Prostate gland (tissue), 2 donors: Measurements from ENCODE around the gene MICALL2. TPM values are rescaled to one million over a fixed set of nuclear protein-coding genes. Genes with fewer than 3 reads are reported as not detected.

Experiments used
- DNase-seq: peaks from one replicate; pipeline ENCODE4 v3.0.0-alpha.2; 2019; ENCODE audit warnings: low spot score
- H3K27ac ChIP-seq, 2 donors: fragments of 200-600 bp; sonication (generic); 2 replicates each; pipeline ENCODE4 v1.5.1; 2017 to 2019
- H3K27me3 ChIP-seq: fragments of 200-600 bp; sonication (generic); replicated peaks from 2 replicates; pipeline ENCODE4 v1.5.1; 2019; ENCODE audit not compliant: insufficient read depth
- H3K36me3 ChIP-seq, 2 donors: fragments of 200-600 bp; sonication (generic); 1 replicate in 1 of 2; 2 replicates in 1 of 2; pipeline versions ENCODE4 v1.5.1 to v1.8.1; 2017 to 2019
- H3K4me1 ChIP-seq: fragments of 200-600 bp; sonication (generic); replicated peaks from 2 replicates; pipeline ENCODE4 v1.5.1; 2019
- H3K4me3 ChIP-seq, 2 donors: fragments of 200-600 bp; sonication (generic); 2 replicates each; pipeline ENCODE4 v1.5.1; 2017 to 2019
- H3K9me3 ChIP-seq: fragments of 200-600 bp; sonication (generic); 2 replicates; pipeline ENCODE4 v1.5.1; 2017
- POLR2A ChIP-seq: fragments of 450-650 bp; IDR thresholded peaks from one replicate; pipeline ENCODE4 v1.6.1; 2016; ENCODE audit warnings: antibody characterized with exemption, mild to moderate bottlenecking
- POLR2AphosphoS5 ChIP-seq: sonication (generic); formaldehyde crosslinking; IDR thresholded peaks from one replicate; pipeline ENCODE4 v1.6.1; 2017; ENCODE audit warnings: antibody characterized with exemption
- WGBS: methylation state at CpG from one replicate; pipeline ENCODE4 v1.1.5; 2018; 5-methylcytosine and 5-hydroxymethylcytosine counted together
- intact Hi-C: fragments of 100-400 bp; cut with DNase I; formaldehyde crosslinking; loops from one replicate; pipeline ENCODE4 v1.14.2; 2022
- total RNA-seq, 2 donors: library from RNA; depleted of rRNA; stranded (reverse); fragments of >200 nt; gene quantifications; one replicate each; pipeline ENCODE4 v1.1.0, GENCODE V29; 2016
- TF ChIP-seq, protein P1 (sequence below), 4 experiments: fragments of 200-600 bp in 2 of 4; fragments of 450-650 bp in 2 of 4; sonication (generic) in 2 of 4; IDR thresholded peaks; 1 replicate in 3 of 4; 2 replicates in 1 of 4; pipeline ENCODE4 v1.5.1; 2016 to 2019; ENCODE audit warnings: antibody characterized with exemption in 4 of 4, mild to moderate bottlenecking in 2 of 4, moderate library complexity in 2 of 4

Gene MICALL2
- total RNA-seq, 2 donors from 2014 or later, result 31.1 to 42.0 TPM

DNA sequence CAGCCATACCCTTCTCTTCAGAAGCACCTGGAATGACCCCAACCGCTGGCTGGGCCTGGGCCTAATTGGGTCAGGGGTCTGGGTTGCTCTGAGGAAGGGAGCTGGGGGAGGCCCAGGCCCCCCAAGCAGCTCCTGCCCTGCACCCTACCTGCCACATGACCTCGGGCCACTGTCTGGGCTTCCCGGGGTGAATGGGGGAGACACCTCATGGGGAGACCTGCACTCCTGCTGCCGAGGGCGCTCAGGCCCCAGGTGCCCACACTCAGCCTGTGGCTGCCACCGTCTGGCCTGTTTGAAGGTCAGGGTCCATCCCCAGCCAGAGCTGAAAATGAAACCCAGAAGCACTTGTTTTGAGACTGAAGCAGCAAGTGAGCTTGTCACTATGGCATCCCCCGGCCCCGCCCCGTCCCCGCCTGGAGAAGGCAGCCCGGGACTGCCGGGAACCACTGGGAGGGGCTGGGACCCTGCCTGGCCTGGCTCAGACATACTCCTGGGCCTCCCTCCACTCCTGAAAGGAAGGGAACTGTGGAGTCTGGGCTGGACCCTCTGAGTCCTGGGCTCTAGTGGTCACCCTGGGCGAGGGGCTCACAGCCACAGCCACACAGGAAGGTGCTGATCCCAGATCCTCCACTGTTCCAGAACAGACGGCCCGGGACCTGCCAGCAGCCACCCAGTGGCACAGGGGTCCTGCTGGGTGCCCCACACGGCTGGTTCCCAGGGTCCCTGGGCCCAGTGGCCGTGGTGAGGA, 7.4 kb upstream of the MICALL2 start:
- Histone ChIP-seq H3K27me3 (no peaks in the 10 kb centered on the region), H3K27ac (peak overlapping the region; percentile 27 to 58), H3K4me3 (no peak overlapping the region), H3K4me1 (peaks cover 4% of the 10 kb centered on the region), H3K36me3 (peaks cover 4 to 15% of the 10 kb centered on the region in 2 donors), H3K9me3 (no peaks in the 10 kb centered on the region)
- DNase-seq, result peak; percentile 50
- WGBS, result 30% methylated on average over 15 of the region's 17 CpGs
- intact Hi-C loops, result no loop called here
- peak; percentile 18 for TF ChIP-seq POLR2A
- TF ChIP-seq, protein P1, sequence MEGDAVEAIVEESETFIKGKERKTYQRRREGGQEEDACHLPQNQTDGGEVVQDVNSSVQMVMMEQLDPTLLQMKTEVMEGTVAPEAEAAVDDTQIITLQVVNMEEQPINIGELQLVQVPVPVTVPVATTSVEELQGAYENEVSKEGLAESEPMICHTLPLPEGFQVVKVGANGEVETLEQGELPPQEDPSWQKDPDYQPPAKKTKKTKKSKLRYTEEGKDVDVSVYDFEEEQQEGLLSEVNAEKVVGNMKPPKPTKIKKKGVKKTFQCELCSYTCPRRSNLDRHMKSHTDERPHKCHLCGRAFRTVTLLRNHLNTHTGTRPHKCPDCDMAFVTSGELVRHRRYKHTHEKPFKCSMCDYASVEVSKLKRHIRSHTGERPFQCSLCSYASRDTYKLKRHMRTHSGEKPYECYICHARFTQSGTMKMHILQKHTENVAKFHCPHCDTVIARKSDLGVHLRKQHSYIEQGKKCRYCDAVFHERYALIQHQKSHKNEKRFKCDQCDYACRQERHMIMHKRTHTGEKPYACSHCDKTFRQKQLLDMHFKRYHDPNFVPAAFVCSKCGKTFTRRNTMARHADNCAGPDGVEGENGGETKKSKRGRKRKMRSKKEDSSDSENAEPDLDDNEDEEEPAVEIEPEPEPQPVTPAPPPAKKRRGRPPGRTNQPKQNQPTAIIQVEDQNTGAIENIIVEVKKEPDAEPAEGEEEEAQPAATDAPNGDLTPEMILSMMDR (IDR thresholded peaks at IDR 0.05), result no peak
- TF ChIP-seq POLR2AphosphoS5, result peak; percentile 43

DNA sequence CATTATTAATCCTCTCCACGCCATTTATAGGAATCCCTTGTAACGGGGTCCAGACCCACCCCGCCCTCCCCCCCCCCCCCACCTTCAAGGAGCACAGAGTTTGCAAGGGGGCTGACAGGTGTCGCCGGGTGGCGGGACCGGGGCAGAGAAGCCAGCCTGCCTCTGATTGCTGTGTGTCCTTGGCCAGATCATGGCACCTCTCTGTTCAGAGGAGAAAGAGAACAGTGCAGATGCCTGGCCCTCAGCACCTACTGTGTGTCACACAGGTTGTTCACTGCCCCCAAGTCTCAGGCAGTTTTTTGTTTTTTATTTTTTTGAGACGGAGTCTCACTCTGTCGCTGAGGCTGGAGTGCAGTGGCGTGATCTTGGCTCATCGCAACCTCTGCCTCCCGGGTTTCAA, 5.4 kb upstream of the MICALL2 start:
- 71% methylated on average over 12 of the region's 12 CpGs for WGBS
- Histone ChIP-seq H3K27ac (no peak overlapping the region), H3K36me3 (no peaks in the 10 kb centered on the region), H3K4me1 (peaks cover 8% of the 10 kb centered on the region), H3K4me3 (no peak overlapping the region), H3K9me3 (no peaks in the 10 kb centered on the region), H3K27me3 (no peaks in the 10 kb centered on the region)
- DNase-seq, result no peak
- TF ChIP-seq, protein P1 (IDR thresholded peaks at IDR 0.05), result no peak
- TF ChIP-seq POLR2A (no peak), POLR2AphosphoS5 (no peak)
- intact Hi-C loops, result loop anchor here (5.0 kb wide), 1 partner anchor 73 kb away; no protein-coding TSS in a partner anchor

DNA sequence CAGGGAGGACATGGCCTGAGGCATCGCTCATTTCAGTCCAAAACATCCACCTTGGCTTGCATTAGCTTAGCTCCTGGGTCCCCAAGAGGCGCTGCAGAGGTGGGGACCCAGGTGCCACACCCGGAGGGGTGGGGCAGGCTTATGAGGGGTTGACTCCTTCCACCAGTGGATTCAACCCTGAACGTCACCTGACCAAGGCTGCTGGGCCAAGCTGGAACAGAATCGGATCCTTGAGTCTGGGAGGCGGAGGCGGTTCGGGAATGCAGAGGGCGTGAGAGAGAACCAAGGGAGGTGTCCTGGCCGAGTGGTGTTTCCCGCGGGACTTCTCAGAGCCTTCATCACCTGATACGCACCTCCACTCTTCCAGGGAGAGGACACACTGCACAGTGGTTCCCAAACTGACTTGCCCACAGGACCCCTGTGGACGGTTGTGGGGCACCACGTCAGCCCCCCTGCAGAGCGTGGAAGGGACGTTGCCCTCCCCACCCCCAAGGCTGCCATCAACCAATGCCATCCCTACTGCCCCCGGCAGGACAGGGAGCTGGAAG, 4.5 kb upstream of the MICALL2 start:
- Histone ChIP-seq H3K27ac (no peak overlapping the region), H3K27me3 (no peaks in the 10 kb centered on the region), H3K4me1 (peaks cover 10% of the 10 kb centered on the region), H3K4me3 (no peak overlapping the region), H3K9me3 (no peaks in the 10 kb centered on the region), H3K36me3 (no peaks in the 10 kb centered on the region)
- intact Hi-C loops, result loop anchor here (5.0 kb wide), 1 partner anchor 74 kb away; no protein-coding TSS in a partner anchor
- 49% methylated on average over 18 of the region's 18 CpGs for WGBS
- no peak for DNase-seq
- TF ChIP-seq, protein P1 (IDR thresholded peaks at IDR 0.05), result no peak
- no peak for TF ChIP-seq POLR2AphosphoS5
- no peak for TF ChIP-seq POLR2A

DNA sequence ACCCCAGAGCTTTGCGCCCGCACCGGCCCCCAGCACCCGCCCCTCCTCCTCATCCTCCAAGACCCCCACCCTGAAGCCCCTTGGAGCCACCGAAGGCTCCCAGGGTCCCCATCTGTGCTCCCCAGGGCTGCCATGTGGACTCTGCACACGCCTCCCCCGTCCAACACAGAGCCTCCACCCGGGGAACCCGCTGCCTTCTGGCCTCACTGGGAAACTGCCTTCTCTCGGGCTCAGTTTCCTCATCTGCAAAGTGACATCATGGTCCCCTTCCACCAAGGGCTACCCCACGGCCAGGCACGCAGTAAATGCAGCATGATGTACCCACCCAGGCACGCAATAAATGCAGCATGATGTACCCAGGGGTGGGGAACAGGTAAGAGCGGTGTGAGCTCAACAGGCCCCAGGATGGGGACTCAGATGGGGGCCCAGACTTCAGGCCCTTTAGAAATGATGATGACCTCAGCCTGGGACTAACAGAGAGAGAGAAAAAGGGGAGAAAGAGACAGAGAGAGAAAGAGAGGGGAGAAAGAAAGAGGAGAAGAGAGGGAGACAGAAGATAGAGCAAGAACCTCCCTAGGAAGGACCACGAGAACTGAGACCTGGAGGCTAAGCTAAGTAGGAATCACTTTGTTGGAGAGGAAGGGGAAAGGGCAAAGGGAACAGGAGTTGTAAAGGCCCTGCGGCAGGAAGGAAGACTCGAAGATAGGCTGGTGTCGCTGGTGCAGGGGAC, 2.5 kb upstream of the MICALL2 start:
- intact Hi-C loops, result loop anchor here (5.0 kb wide), 1 partner anchor 75 kb away; no protein-coding TSS in a partner anchor
- H3K4me3 ChIP-seq, result no peak overlapping the region
- 70% methylated on average over 18 of the region's 18 CpGs for WGBS
- no peaks in the 10 kb centered on the region for H3K36me3 ChIP-seq
- TF ChIP-seq, protein P1 (IDR thresholded peaks at IDR 0.05), result no peak
- TF ChIP-seq POLR2A, result no peak
- TF ChIP-seq POLR2AphosphoS5, result no peak
- DNase-seq, result no peak
- H3K4me1 ChIP-seq, result peaks cover 16% of the 10 kb centered on the region
- H3K27me3 ChIP-seq, result no peaks in the 10 kb centered on the region
- H3K27ac ChIP-seq, result peak overlapping the region; percentile 72 to 86
- no peaks in the 10 kb centered on the region for H3K9me3 ChIP-seq
